ENCODE results near the gene SUN3. TPM values are rescaled to one million over a fixed set of nuclear protein-coding genes. Genes with fewer than 3 reads are reported as not detected.
A peak's percentile ranks its signal among the peaks of the same experiment; 100 is the strongest.

Gene SUN3
- total RNA-seq, 1 experiment from 2014 or later = 1.1 TPM

- peak; percentile 95 for DNase-seq (ENCODE audit: low spot score)
These were observed 49.6 kb downstream of the SUN3 start, which contains the start of gene HUS1 for GRCh38 chr7:47979145-47979831. Gene HUS1 (minus strand): TSS chr7:47979615. CDS start chr7:47979519, 96 bp downstream.

GRCh38 chr7:47978790-47979144 is 50.1 kb downstream of the SUN3 start:
- DNase-seq (ENCODE audit: low spot score) = no peak

- no peak for DNase-seq (ENCODE audit: low spot score)
These were observed 55.2 kb downstream of the SUN3 start for GRCh38 chr7:47973739-47974138.

GRCh38 chr7:47970761-47971160 is 58.1 kb downstream of the SUN3 start:
- no peak for DNase-seq (ENCODE audit: low spot score)

GRCh38 chr7:47968847-47969774 is 59.8 kb downstream of the SUN3 start:
- DNase-seq (ENCODE audit: low spot score) = peak; percentile 84

- DNase-seq (ENCODE audit: low spot score) = no peak
These were observed 61.2 kb downstream of the SUN3 start for GRCh38 chr7:47967708-47968107.

GRCh38 chr7:47967123-47967522 is 61.8 kb downstream of the SUN3 start:
- DNase-seq (ENCODE audit: low spot score) = no peak

GRCh38 chr7:47965456-47965855 is 63.5 kb downstream of the SUN3 start:
- no peak for DNase-seq (ENCODE audit: low spot score)

- no peak for DNase-seq (ENCODE audit: low spot score)
These were observed 66.6 kb downstream of the SUN3 start for GRCh38 chr7:47962262-47962661.

- DNase-seq (ENCODE audit: low spot score) = no peak
These were observed 71.8 kb downstream of the SUN3 start for GRCh38 chr7:47957156-47957555.

- DNase-seq (ENCODE audit: low spot score) = no peak
These were observed 72.7 kb downstream of the SUN3 start for GRCh38 chr7:47956220-47956619.

- DNase-seq (ENCODE audit: low spot score) = no peak
These were observed 74.5 kb downstream of the SUN3 start for GRCh38 chr7:47954231-47954911.

- DNase-seq (ENCODE audit: low spot score) = no peak
These were observed 75.1 kb downstream of the SUN3 start for GRCh38 chr7:47953822-47954221.

- DNase-seq (ENCODE audit: low spot score) = no peak
These were observed 76.7 kb downstream of the SUN3 start for GRCh38 chr7:47952224-47952623.

GRCh38 chr7:47951374-47951773 is 77.5 kb downstream of the SUN3 start:
- no peak for DNase-seq (ENCODE audit: low spot score)

- DNase-seq (ENCODE audit: low spot score) = no peak
These were observed 78.2 kb downstream of the SUN3 start for GRCh38 chr7:47950714-47951113.

- no peak for DNase-seq (ENCODE audit: low spot score)
These were observed 79.2 kb downstream of the SUN3 start for GRCh38 chr7:47949703-47950102.

- no peak for DNase-seq (ENCODE audit: low spot score)
These were observed 80.6 kb downstream of the SUN3 start, which contains the start of gene PKD1L1 for GRCh38 chr7:47948141-47948790. Gene PKD1L1 (minus strand): TSS chr7:47948466. CDS start chr7:47948440, 26 bp downstream.

- no peak for DNase-seq (ENCODE audit: low spot score)
These were observed 81.6 kb downstream of the SUN3 start for GRCh38 chr7:47947355-47947749.

- DNase-seq (ENCODE audit: low spot score) = no peak
These were observed 82.1 kb downstream of the SUN3 start for GRCh38 chr7:47946581-47947354.

Measured in H4 (cell line).